GM23338 (cell line): ENCODE measurements around the gene PEX13. TPM values are rescaled to one million over a fixed set of nuclear protein-coding genes. Genes with fewer than 3 reads are reported as not detected.

Source experiments
- CTCF ChIP-seq, 2 experiments: fragments of 200-600 bp in 1 of 2; sonication (generic) in 1 of 2; conservative IDR thresholded peaks; 2 replicates each; pipeline versions ENCODE4 v1.5.1 to v1.6.1; 2016 to 2017; ENCODE audit warnings: antibody characterized with exemption in 2 of 2, low read depth in 2 of 2, mild to moderate bottlenecking in 2 of 2, moderate library complexity in 1 of 2
- REST ChIP-seq: IDR thresholded peaks from one replicate; pipeline ENCODE4 v1.6.1; 2018; ENCODE audit warnings: antibody characterized with exemption; ENCODE audit not compliant: unreplicated experiment
- ZNF462 ChIP-seq: fragments of 250-450 bp; sonication (Bioruptor Pico); IDR thresholded peaks from 2 replicates; pipeline ENCODE4 v1.5.0; 2020; ENCODE audit warnings: mild to moderate bottlenecking, moderate library complexity
- polyA plus RNA-seq: library from polyadenylated mRNA; unstranded; fragments of >200 nt; fragmentation: Nextera tagmentation; extraction: Ambion mirVana; gene quantifications from 2 replicates; pipeline ENCODE4 v1.2.1, GENCODE V29; 2016
- total RNA-seq: library from RNA; depleted of rRNA; stranded (reverse); fragments of >200 nt; shearing (Covaris generic); gene quantifications from 2 replicates; pipeline ENCODE4 v1.2.3, GENCODE V29; 2014

The PEX13 gene
- total and polyA plus RNA-seq, 2 experiments from 2014 or later, result 15.8 to 29.2 TPM

GRCh38 chr2:60972889-60973656, 44.4 kb upstream of the PEX13 start (continued):
- TF ChIP-seq ZNF462 (CRISPR knock-in tag) (no peak), CTCF (conservative IDR thresholded peaks at IDR 0.05; ENCODE audit: low read depth in 2 of 2) (no peak), REST (no peak)
